Fibroblast of peridontal ligament (primary cell): Measurements from ENCODE around the gene SYNE3.

Experiments used
- DNase-seq: peaks from one replicate; pipeline ENCODE4 v3.0.0-alpha.2; 2010; ENCODE audit errors: extremely low read depth

Gene SYNE3

GRCh38 chr14:95474941-95475340 lies 41.5 kb downstream of the SYNE3 start:
- DNase-seq: no peak

DNA sequence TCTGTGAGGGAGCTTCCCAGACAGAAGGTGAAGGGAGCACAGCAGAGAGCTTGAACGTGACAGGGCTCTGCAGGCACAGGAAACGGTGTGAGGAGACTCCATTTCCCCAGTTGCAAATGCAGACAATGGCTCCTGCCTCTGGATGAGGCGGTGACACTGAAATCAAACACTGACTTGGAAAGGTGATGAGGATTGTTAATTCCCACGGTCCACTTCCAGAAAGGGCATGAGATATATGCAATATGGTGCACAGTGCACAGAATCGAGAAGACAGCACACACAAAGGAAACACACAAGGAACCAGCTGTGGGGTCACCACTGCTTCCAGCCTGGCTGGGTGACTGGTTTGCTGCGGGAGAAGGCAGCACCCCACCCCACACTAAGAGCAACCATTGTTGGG lies 42.0 kb downstream of the SYNE3 start:
- DNase-seq: no peak

DNA sequence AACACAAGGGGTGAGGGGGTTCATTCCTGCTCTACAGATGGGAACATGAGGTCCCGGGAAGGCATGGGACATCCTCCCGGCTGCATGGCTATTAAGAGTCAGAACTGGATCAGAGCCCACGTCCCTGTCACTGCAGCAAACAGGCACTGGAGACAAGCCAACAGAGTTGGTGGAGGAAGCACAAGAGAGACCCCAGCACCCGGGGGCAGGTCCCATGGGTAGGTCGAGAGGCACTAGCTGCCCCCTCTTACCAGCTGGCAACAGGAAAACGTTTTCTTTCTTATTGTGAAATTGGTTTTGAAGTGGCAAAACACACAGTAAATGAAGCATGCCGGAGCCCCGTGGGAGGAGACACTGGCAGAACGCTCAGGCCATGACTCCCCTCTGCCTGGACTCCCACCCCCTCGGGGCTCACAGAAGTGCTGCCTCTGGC lies 43.6 kb downstream of the SYNE3 start:
- no peak for DNase-seq

DNA sequence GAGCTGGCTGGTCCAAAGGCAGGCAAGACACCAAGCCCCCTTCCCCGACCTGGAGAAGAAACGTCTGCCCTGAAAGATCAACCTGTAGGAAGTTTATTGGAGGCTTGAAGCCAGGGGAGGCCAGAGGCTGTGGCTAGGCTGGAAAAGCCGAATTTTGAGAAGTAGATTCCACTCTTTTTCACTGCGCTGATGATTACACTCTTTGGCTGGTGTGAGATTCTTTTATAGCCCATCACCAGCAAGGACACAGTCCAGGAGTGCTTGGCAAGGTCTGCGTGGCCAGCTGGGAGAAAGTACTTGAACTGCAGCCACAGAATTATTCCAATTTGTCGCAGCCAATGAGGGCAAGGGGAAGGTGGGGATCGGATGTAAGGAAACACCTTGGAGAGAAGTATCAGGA lies 45.0 kb downstream of the SYNE3 start:
- DNase-seq: no peak

DNA sequence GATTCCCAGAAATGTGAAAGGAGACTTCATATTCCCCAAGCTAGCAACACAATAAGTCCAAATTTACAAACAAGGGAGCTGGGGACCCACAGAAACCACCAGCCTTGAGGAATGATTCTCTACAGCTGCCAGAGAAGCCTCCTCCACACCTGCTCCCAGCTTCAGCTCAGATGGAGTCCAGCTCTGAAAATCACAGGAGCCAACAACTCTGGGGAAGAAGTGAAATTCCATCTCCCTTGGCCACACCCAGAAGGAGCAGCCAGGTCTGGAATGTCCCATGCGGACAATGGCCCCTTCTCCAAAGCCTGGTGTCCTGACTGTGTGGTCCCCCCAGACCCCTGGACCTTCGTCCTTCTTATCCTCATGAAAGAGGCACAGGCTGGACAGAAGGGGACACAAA lies 45.4 kb downstream of the SYNE3 start:
- DNase-seq: no peak

- DNase-seq: no peak
Observed at GRCh38 chr14:95469134-95469481, 47.3 kb downstream of the SYNE3 start.

GRCh38 chr14:95468448-95469133 lies 47.9 kb downstream of the SYNE3 start:
- DNase-seq: no peak

DNA sequence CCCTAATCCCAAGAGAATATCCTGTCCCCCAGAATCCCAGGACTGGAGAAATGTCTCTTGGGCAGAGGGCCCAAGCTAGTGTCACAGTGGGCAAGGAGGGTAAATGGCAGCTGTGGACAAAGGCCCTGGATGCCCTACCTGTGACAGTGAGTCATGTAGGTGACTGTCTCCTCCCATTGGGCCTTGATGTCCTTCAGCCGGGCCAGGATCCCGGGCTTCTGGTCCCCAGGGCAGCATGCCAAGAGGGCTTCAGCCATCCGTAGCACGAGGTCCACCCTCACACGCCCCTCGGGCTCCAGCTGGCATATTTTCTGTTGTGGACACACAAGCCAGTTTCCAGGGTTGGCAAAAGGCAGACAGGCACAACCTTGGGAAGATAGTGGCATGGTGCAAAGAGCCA lies 48.8 kb downstream of the SYNE3 start:
- no peak for DNase-seq

GRCh38 chr14:95467232-95467631 lies 49.2 kb downstream of the SYNE3 start:
- DNase-seq: no peak
